A549 (cell line): ENCODE measurements around the gene CSTPP1. TPM values are rescaled to one million over a fixed set of nuclear protein-coding genes. Genes with fewer than 3 reads are reported as not detected.

Experiments
- ATAC-seq, 2 experiments: fragments of 200-7000 bp in 1 of 2; fragments of >200 bp in 1 of 2; cut with Nextera tagmentation in 1 of 2; cut with Tn5 transposase in 1 of 2; 3 replicates each; pipeline versions ENCODE4 v1.8.0 to v1.9.1; 2018 to 2020; ENCODE audit warnings: mild to moderate bottlenecking in 1 of 2, moderate library complexity in 1 of 2
- CTCF ChIA-PET: fragments of 300-600 bp; sonication (Branson Sonifier 250); formaldehyde crosslinking; extraction: SDS; loops from one replicate; lab custom pipeline; 2021; ENCODE audit warnings: antibody characterized with exemption, inconsistent platforms; lab: Yijun Ruan, JAX
- POLR2A ChIA-PET: fragments of 350-600 bp; formaldehyde crosslinking; extraction: SDS; loops from one replicate; lab custom pipeline; 2021; ENCODE audit warnings: antibody characterized with exemption, inconsistent platforms; lab: Yijun Ruan, JAX
- DNase-seq, 2 experiments: peaks; one replicate each; pipeline versions ENCODE4 v3.0.0 to v3.0.0-alpha.2; 2011 to 2016; ENCODE audit warnings: low read depth in 1 of 2, low spot score in 1 of 2
- FAIRE-seq: peaks from 2 replicates; lab custom pipeline; 2011; peaks lifted over from hg19 to GRCh38; lab: Jason Lieb, UNC
- H3K27ac ChIP-seq, 2 experiments: fragments of >200 bp; sonication (Bioruptor Twin); formaldehyde crosslinking; 3 replicates each; pipeline ENCODE4 v1.5.1; 2016 to 2017
- H3K4me1 ChIP-seq: fragments of >200 bp; sonication (Bioruptor Twin); formaldehyde crosslinking; 3 replicates; pipeline ENCODE4 v1.6.1; 2016
- H3K4me2 ChIP-seq: fragments of >200 bp; sonication (Bioruptor Twin); formaldehyde crosslinking; 3 replicates; pipeline ENCODE4 v1.6.1; 2016
- H3K4me3 ChIP-seq: fragments of >200 bp; sonication (Bioruptor Twin); formaldehyde crosslinking; 3 replicates; pipeline ENCODE4 v1.5.1; 2016
- H3K9me3 ChIP-seq: fragments of >200 bp; sonication (Bioruptor Twin); formaldehyde crosslinking; 3 replicates; pipeline ENCODE4 v1.6.1; 2016
- CEBPB ChIP-seq, 2 experiments: fragments of >200 bp in 1 of 2; sonication (Bioruptor Twin) in 1 of 2; formaldehyde crosslinking in 1 of 2; IDR thresholded peaks; 2 replicates each; pipeline ENCODE4 v1.6.1; 2012 to 2016
- CHD4 ChIP-seq: fragments of 200-600 bp; sonication (generic); IDR thresholded peaks from 2 replicates; pipeline ENCODE4 v1.6.1; 2016; ENCODE audit warnings: antibody characterized with exemption, mild to moderate bottlenecking, borderline replicate concordance
- EHMT2 ChIP-seq: fragments of 200-600 bp; sonication (generic); IDR thresholded peaks from 2 replicates; pipeline ENCODE4 v1.6.1; 2016; ENCODE audit warnings: antibody characterized with exemption, low read depth, mild to moderate bottlenecking, moderate library complexity
- FOSB ChIP-seq: fragments of 250-450 bp; sonication (Bioruptor Pico); IDR thresholded peaks from 2 replicates; pipeline ENCODE4 v1.5.0; 2020; ENCODE audit warnings: mild to moderate bottlenecking, moderate library complexity
- FOSL2 ChIP-seq, 2 experiments: fragments of 450-650 bp in 1 of 2; fragments of >200 bp in 1 of 2; sonication (Bioruptor Twin) in 1 of 2; formaldehyde crosslinking; IDR thresholded peaks; 2 replicates each; pipeline versions ENCODE4 v1.5.0 to v1.6.1; 2016 to 2020; ENCODE audit warnings: mild to moderate bottlenecking in 1 of 2, moderate library complexity in 1 of 2
- GATA3 ChIP-seq: IDR thresholded peaks from 2 replicates; pipeline ENCODE4 v1.6.1; 2012; ENCODE audit warnings: borderline replicate concordance
- HEYL ChIP-seq: fragments of 250-450 bp; sonication (Bioruptor Pico); IDR thresholded peaks from 2 replicates; pipeline ENCODE4 v1.8.0; 2021; ENCODE audit warnings: mild to moderate bottlenecking, moderate library complexity
- HOXB13 ChIP-seq: fragments of 250-450 bp; sonication (Bioruptor Pico); IDR thresholded peaks from 2 replicates; pipeline ENCODE4 v1.5.0; 2020; ENCODE audit warnings: low read depth, mild to moderate bottlenecking, moderate library complexity
- JUN ChIP-seq, 2 experiments: fragments of >200 bp; sonication (Bioruptor Twin); formaldehyde crosslinking; IDR thresholded peaks; 2 replicates in 1 of 2; 3 replicates in 1 of 2; pipeline ENCODE4 v1.6.1; 2016 to 2017
- NR3C1 ChIP-seq: fragments of >200 bp; sonication (Bioruptor Twin); formaldehyde crosslinking; IDR thresholded peaks from 3 replicates; pipeline ENCODE4 v1.6.1; 2017
- POLR2A ChIP-seq: IDR thresholded peaks from 2 replicates; pipeline ENCODE4 v1.6.1; 2012; ENCODE audit warnings: mild to moderate bottlenecking, low read length
- ZFP36 ChIP-seq: fragments of 450-650 bp; IDR thresholded peaks from 2 replicates; pipeline ENCODE4 v1.6.1; 2014; ENCODE audit warnings: borderline replicate concordance; ENCODE audit not compliant: partially characterized antibody
- ZSCAN20 ChIP-seq: fragments of 250-450 bp; sonication (Bioruptor Pico); IDR thresholded peaks from 2 replicates; pipeline ENCODE4 v1.8.0; 2022; ENCODE audit warnings: mild to moderate bottlenecking, moderate library complexity
- WGBS: methylation state at CpG from one replicate; pipeline ENCODE4 v1.1.6; 2017; ENCODE audit errors: missing lambda C conversion rate; 5-methylcytosine and 5-hydroxymethylcytosine counted together
- polyA plus RNA-seq, 4 experiments: library from polyadenylated mRNA; depleted of rRNA in 3 of 4; stranded (reverse); fragments of >200 nt; fragmentation: RNase III in 1 of 4; extraction: RNeasy Plus Mini Kit Qiagen cat#74134 plus additional on column Dnase treatment in 1 of 4; gene quantifications; 2 replicates in 3 of 4; 3 replicates in 1 of 4; pipeline ENCODE4 v1.2.3, GENCODE V29; 2011 to 2017
- small RNA-seq, 6 experiments: library from RNA; depleted of rRNA; stranded (forward); fragments of <200 nt; gene quantifications; one replicate each; pipeline ENCODE3, GENCODE V24; 2012
- TF ChIP-seq, protein P1 (sequence below): fragments of 250-450 bp; sonication (Bioruptor Pico); IDR thresholded peaks from 2 replicates; pipeline ENCODE4 v1.5.0; 2020; ENCODE audit warnings: low read depth, mild to moderate bottlenecking, moderate library complexity
- TF ChIP-seq, protein P2 (sequence below): fragments of 450-650 bp; IDR thresholded peaks from 2 replicates; pipeline ENCODE4 v1.6.1; 2014; ENCODE audit warnings: antibody characterized with exemption
- TF ChIP-seq, protein P3 (sequence below): fragments of 150-350 bp; IDR thresholded peaks from 2 replicates; pipeline ENCODE4 v1.6.1; 2014; ENCODE audit warnings: low read depth, mild to moderate bottlenecking, low read length

The CSTPP1 gene
- polyA plus RNA-seq, 2 of the 4 experiments (the other 2 are of a cell fraction) = 31.5 to 34.5 TPM

DNA sequence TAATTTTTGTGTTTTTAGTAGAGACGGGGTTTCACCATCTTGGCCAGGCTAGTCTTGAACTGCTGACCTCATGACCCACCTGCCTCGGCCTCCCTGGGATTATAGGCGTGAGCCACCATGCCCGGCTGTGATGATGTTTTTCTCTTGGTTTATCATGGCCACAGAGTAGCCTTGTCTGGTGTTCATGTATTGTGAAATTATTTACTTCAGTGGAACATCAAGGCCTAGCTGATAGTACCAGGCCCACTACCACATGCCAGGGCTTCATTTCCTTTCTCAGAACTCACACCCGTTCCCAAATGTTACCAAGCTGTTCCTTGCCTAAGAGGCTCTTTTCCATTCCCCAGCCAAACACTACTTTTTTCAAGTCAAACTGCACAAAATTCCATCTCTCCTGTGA lies 272.1 kb downstream of the CSTPP1 start:
- POLR2A ChIA-PET = no interaction called here
- H3K4me2 ChIP-seq = no peak overlapping the region
- DNase-seq (no peak), FAIRE-seq (no peak), ATAC-seq (no peak)
- TF ChIP-seq POLR2A = no peak
- no peak for TF ChIP-seq JUN (IDR thresholded peaks at IDR 0.05)
- TF ChIP-seq FOSB (CRISPR knock-in tag) = no peak
- TF ChIP-seq, protein P1, sequence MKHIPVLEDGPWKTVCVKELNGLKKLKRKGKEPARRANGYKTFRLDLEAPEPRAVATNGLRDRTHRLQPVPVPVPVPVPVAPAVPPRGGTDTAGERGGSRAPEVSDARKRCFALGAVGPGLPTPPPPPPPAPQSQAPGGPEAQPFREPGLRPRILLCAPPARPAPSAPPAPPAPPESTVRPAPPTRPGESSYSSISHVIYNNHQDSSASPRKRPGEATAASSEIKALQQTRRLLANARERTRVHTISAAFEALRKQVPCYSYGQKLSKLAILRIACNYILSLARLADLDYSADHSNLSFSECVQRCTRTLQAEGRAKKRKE (CRISPR knock-in tag) = no peak
- no peak for TF ChIP-seq ZSCAN20
- no peak for TF ChIP-seq CEBPB (IDR thresholded peaks at IDR 0.05)
- TF ChIP-seq, protein P2, sequence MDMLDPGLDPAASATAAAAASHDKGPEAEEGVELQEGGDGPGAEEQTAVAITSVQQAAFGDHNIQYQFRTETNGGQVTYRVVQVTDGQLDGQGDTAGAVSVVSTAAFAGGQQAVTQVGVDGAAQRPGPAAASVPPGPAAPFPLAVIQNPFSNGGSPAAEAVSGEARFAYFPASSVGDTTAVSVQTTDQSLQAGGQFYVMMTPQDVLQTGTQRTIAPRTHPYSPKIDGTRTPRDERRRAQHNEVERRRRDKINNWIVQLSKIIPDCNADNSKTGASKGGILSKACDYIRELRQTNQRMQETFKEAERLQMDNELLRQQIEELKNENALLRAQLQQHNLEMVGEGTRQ = no peak
- no peak for TF ChIP-seq CHD4
- TF ChIP-seq FOSL2 (IDR thresholded peaks at IDR 0.05) = no peak
- no peak for TF ChIP-seq FOSL2 (CRISPR knock-in tag; IDR thresholded peaks at IDR 0.05)
- no peak for TF ChIP-seq HOXB13
- TF ChIP-seq GATA3 = no peak
- no peak for TF ChIP-seq HEYL (CRISPR knock-in tag)
- no peak for TF ChIP-seq NR3C1
- no peak for TF ChIP-seq EHMT2
- TF ChIP-seq, protein P3, sequence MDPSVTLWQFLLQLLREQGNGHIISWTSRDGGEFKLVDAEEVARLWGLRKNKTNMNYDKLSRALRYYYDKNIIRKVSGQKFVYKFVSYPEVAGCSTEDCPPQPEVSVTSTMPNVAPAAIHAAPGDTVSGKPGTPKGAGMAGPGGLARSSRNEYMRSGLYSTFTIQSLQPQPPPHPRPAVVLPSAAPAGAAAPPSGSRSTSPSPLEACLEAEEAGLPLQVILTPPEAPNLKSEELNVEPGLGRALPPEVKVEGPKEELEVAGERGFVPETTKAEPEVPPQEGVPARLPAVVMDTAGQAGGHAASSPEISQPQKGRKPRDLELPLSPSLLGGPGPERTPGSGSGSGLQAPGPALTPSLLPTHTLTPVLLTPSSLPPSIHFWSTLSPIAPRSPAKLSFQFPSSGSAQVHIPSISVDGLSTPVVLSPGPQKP = no peak
- TF ChIP-seq ZFP36 = no peak
- H3K4me3 ChIP-seq = no peak overlapping the region
- no peaks in the 10 kb centered on the region for H3K9me3 ChIP-seq
- H3K4me1 ChIP-seq = peaks cover 11% of the 10 kb centered on the region
- CTCF ChIA-PET = interaction anchor here (0.7 to 3.2 kb wide), 6 partner anchors 11 to 50 kb away, joined by 3 to 13 read pairs (median 3); partner anchors contain the start of gene NR1H3
- H3K27ac ChIP-seq = no peak overlapping the region
- 89% methylated on average over 5 of the region's 5 CpGs for whole genome bisulfite sequencing

Small RNA genes lying within 50 kb of the gene (small RNA-seq; reads per million reads assigned to genes)
- gene MIR6745 = 0 reads per million in 6 experiments

Other genes starting within 250 kb of the CSTPP1 start
- gene ARHGAP1, start 236.1 kb upstream of the CSTPP1 start, polyA plus RNA-seq (2011; rRNA removed) = 17.2 and 33.4 TPM in 2 replicates
- gene ARHGAP1, start 236.1 kb upstream of the CSTPP1 start, polyA plus RNA-seq (2017; fragmentation: RNase III; extraction: RNeasy Plus Mini Kit Qiagen cat#74134 plus additional on column Dnase treatment) = 34.8 to 35.9 TPM (median 35.2 TPM) in 3 replicates
- gene ZNF408, start 235.7 kb upstream of the CSTPP1 start, polyA plus RNA-seq (2011; rRNA removed) = 6.7 TPM in 2 replicates
- 14.0 to 16.7 TPM (median 16.5 TPM) in 3 replicates for gene ZNF408, start 235.7 kb upstream of the CSTPP1 start, polyA plus RNA-seq (2017; fragmentation: RNase III; extraction: RNeasy Plus Mini Kit Qiagen cat#74134 plus additional on column Dnase treatment)
- gene F2, start 217.5 kb upstream of the CSTPP1 start, polyA plus RNA-seq (2011; rRNA removed) = 3.8 and 4.2 TPM in 2 replicates
- 1.5 to 3.0 TPM (median 2.5 TPM) in 3 replicates for gene F2, start 217.5 kb upstream of the CSTPP1 start, polyA plus RNA-seq (2017; fragmentation: RNase III; extraction: RNeasy Plus Mini Kit Qiagen cat#74134 plus additional on column Dnase treatment)
- gene CKAP5, start 90.5 kb upstream of the CSTPP1 start, polyA plus RNA-seq (2011; rRNA removed) = 173 TPM in 2 replicates
- 66.3 to 85.6 TPM (median 69.4 TPM) in 3 replicates for gene CKAP5, start 90.5 kb upstream of the CSTPP1 start, polyA plus RNA-seq (2017; fragmentation: RNase III; extraction: RNeasy Plus Mini Kit Qiagen cat#74134 plus additional on column Dnase treatment)
- gene LRP4, start 18.2 kb upstream of the CSTPP1 start, polyA plus RNA-seq (2011; rRNA removed) = 4.0 and 7.0 TPM in 2 replicates
- gene LRP4, start 18.2 kb upstream of the CSTPP1 start, polyA plus RNA-seq (2017; fragmentation: RNase III; extraction: RNeasy Plus Mini Kit Qiagen cat#74134 plus additional on column Dnase treatment) = 5.0 to 6.4 TPM (median 5.4 TPM) in 3 replicates
- gene ARFGAP2, start 240.1 kb downstream of the CSTPP1 start, polyA plus RNA-seq (2011; rRNA removed) = 28.3 and 29.5 TPM in 2 replicates
- gene ARFGAP2, start 240.1 kb downstream of the CSTPP1 start, polyA plus RNA-seq (2017; fragmentation: RNase III; extraction: RNeasy Plus Mini Kit Qiagen cat#74134 plus additional on column Dnase treatment) = 34.0 to 38.0 TPM (median 35.2 TPM) in 3 replicates
- 15.8 and 16.5 TPM in 2 replicates for gene PACSIN3, start 249.7 kb downstream of the CSTPP1 start, polyA plus RNA-seq (2011; rRNA removed)
- gene PACSIN3, start 249.7 kb downstream of the CSTPP1 start, polyA plus RNA-seq (2017; fragmentation: RNase III; extraction: RNeasy Plus Mini Kit Qiagen cat#74134 plus additional on column Dnase treatment) = 32.9 to 35.7 TPM (median 35.3 TPM) in 3 replicates